Measurements from ENCODE around the gene AFF3. TPM values are rescaled to one million over a fixed set of nuclear protein-coding genes. Genes with fewer than 3 reads are reported as not detected.

The AFF3 gene
- total RNA-seq, 4 donors from 2014 or later: 3.1 to 5.0 (median 3.7) TPM

GRCh38 chr2:99729104-99730025 is 413.0 kb downstream of the AFF3 start:
- H3K27ac ChIP-seq: no peak overlapping the region
- no peaks in the 10 kb centered on the region for H3K9me3 ChIP-seq
- H3K4me3 ChIP-seq: no peak overlapping the region
- TF ChIP-seq EP300 (IDR thresholded peaks at IDR 0.05): no peak
- no peak for TF ChIP-seq POLR2AphosphoS5 (IDR thresholded peaks at IDR 0.05)
- no peak for TF ChIP-seq POLR2A (IDR thresholded peaks at IDR 0.05)
- no peak for TF ChIP-seq CTCF (IDR thresholded peaks at IDR 0.05)
- no peak for DNase-seq (ENCODE audit: low spot score in 2 of 2)
- H3K36me3 ChIP-seq: no peaks in the 10 kb centered on the region
- WGBS: 66% methylated on average over 7 of the region's 7 CpGs
- peaks cover 13% of the 10 kb centered on the region for H3K4me1 ChIP-seq
- H3K27me3 ChIP-seq: no peaks in the 10 kb centered on the region

DNA sequence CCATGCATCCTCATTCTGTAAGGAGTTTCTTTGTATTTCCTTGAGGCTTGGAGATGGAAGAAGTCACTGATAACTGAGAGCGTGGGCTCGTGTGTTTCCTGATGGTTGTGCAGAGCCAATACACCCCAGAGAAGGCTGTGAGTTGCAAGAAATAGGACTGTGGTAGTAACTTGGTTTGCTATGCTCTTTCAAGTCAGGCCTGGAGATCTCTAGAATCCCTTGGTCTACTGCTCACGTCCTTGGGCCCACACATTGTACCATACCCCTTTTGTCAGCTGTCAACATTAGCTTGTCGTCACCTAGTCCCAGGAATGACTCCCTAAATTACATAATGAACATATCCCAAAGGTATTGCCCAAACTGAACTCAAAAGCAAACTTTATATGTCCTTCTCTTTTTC is 414.2 kb downstream of the AFF3 start:
- no peaks in the 10 kb centered on the region for H3K27me3 ChIP-seq
- H3K4me3 ChIP-seq: no peak overlapping the region
- no peaks in the 10 kb centered on the region for H3K36me3 ChIP-seq
- H3K27ac ChIP-seq: no peak overlapping the region
- WGBS: 71% methylated on average over 4 of the region's 4 CpGs
- peaks cover 13% of the 10 kb centered on the region for H3K4me1 ChIP-seq
- DNase-seq (ENCODE audit: low spot score in 2 of 2): no peak
- H3K9me3 ChIP-seq: no peaks in the 10 kb centered on the region
- TF ChIP-seq POLR2A (IDR thresholded peaks at IDR 0.05): no peak
- TF ChIP-seq POLR2AphosphoS5 (IDR thresholded peaks at IDR 0.05): no peak
- TF ChIP-seq CTCF (IDR thresholded peaks at IDR 0.05): no peak
- no peak for TF ChIP-seq EP300 (IDR thresholded peaks at IDR 0.05)

GRCh38 chr2:99727199-99727598 is 415.2 kb downstream of the AFF3 start:
- peaks cover 13% of the 10 kb centered on the region for H3K4me1 ChIP-seq

GRCh38 chr2:99726691-99727090 is 415.7 kb downstream of the AFF3 start:
- Histone ChIP-seq H3K27ac (no peak overlapping the region), H3K36me3 (no peaks in the 10 kb centered on the region), H3K27me3 (no peaks in the 10 kb centered on the region), H3K4me3 (no peak overlapping the region), H3K4me1 (peaks cover 13% of the 10 kb centered on the region), H3K9me3 (peaks cover 5% of the 10 kb centered on the region)
- DNase-seq (ENCODE audit: low spot score in 2 of 2): no peak
- TF ChIP-seq POLR2AphosphoS5 (IDR thresholded peaks at IDR 0.05): no peak
- no peak for TF ChIP-seq POLR2A (IDR thresholded peaks at IDR 0.05)
- no peak for TF ChIP-seq EP300 (IDR thresholded peaks at IDR 0.05)
- no peak for TF ChIP-seq CTCF (IDR thresholded peaks at IDR 0.05)
- WGBS: 57% methylated on average over 2 of the region's 2 CpGs

More at GRCh38 chr2:99727199-99727598, 415.2 kb downstream of the AFF3 start:
- no peak overlapping the region for H3K27ac ChIP-seq
- peaks cover 5% of the 10 kb centered on the region for H3K9me3 ChIP-seq
- 42% methylated on average over 1 of the region's 1 CpG for WGBS
- no peak overlapping the region for H3K4me3 ChIP-seq
- H3K36me3 ChIP-seq: no peaks in the 10 kb centered on the region
- H3K27me3 ChIP-seq: no peaks in the 10 kb centered on the region
- no peak for TF ChIP-seq EP300 (IDR thresholded peaks at IDR 0.05)
- TF ChIP-seq CTCF (IDR thresholded peaks at IDR 0.05): no peak
- no peak for TF ChIP-seq POLR2AphosphoS5 (IDR thresholded peaks at IDR 0.05)
- no peak for TF ChIP-seq POLR2A (IDR thresholded peaks at IDR 0.05)
- DNase-seq (ENCODE audit: low spot score in 2 of 2): no peak

GRCh38 chr2:99725820-99726219 is 416.6 kb downstream of the AFF3 start:
- peaks cover 13% of the 10 kb centered on the region for H3K4me1 ChIP-seq
- no peak for DNase-seq (ENCODE audit: low spot score in 2 of 2)
- H3K36me3 ChIP-seq: no peaks in the 10 kb centered on the region
- H3K27me3 ChIP-seq: no peaks in the 10 kb centered on the region
- H3K9me3 ChIP-seq: peaks cover 5% of the 10 kb centered on the region
- no peak overlapping the region for H3K4me3 ChIP-seq
- TF ChIP-seq POLR2A (IDR thresholded peaks at IDR 0.05) (no peak), CTCF (IDR thresholded peaks at IDR 0.05) (no peak)
- no peak overlapping the region for H3K27ac ChIP-seq
